H9 (cell line): Measurements from ENCODE around the gene RAB5A. TPM values are rescaled to one million over a fixed set of nuclear protein-coding genes. Genes with fewer than 3 reads are reported as not detected.

Experiments
- DNase-seq: peaks from one replicate; pipeline ENCODE4 v3.0.0-alpha.2; 2017
- H2AFZ ChIP-seq: one replicate; pipeline ENCODE4 v1.6.1; 2013; ENCODE audit warnings: mild to moderate bottlenecking, low read length, control low read depth, moderate library complexity
- H2AK5ac ChIP-seq: 2 replicates; pipeline ENCODE4 v1.6.1; 2013; ENCODE audit warnings: low read length, control low read depth, mixed read lengths; ENCODE audit not compliant: insufficient read length
- H2BK120ac ChIP-seq: one replicate; pipeline ENCODE4 v1.6.1; 2013; ENCODE audit warnings: low read depth, mild to moderate bottlenecking, low read length, control low read depth, inconsistent platforms; ENCODE audit not compliant: poor library complexity, severe bottlenecking
- H2BK12ac ChIP-seq: 2 replicates; pipeline ENCODE4 v1.6.1; 2013; ENCODE audit warnings: low read length, control low read depth, mixed read lengths, low read depth; ENCODE audit not compliant: insufficient read length
- H2BK15ac ChIP-seq: 2 replicates; pipeline ENCODE4 v1.6.1; 2013; ENCODE audit warnings: low read depth, low read length, control low read depth
- H2BK20ac ChIP-seq: one replicate; pipeline ENCODE4 v1.6.1; 2013; ENCODE audit warnings: low read depth, mild to moderate bottlenecking, low read length, control low read depth, inconsistent platforms; ENCODE audit not compliant: poor library complexity, severe bottlenecking
- H2BK5ac ChIP-seq: 2 replicates; pipeline ENCODE4 v1.6.1; 2013; ENCODE audit warnings: low read length, control low read depth, mixed read lengths; ENCODE audit not compliant: insufficient read length
- H3K14ac ChIP-seq: 2 replicates; pipeline ENCODE4 v1.6.1; 2013; ENCODE audit warnings: low read length, control low read depth; ENCODE audit not compliant: insufficient read depth
- H3K18ac ChIP-seq: 2 replicates; pipeline ENCODE4 v1.6.1; 2013; ENCODE audit warnings: low read depth, mild to moderate bottlenecking, mixed read lengths, low read length, control low read depth; ENCODE audit not compliant: insufficient read length
- H3K23ac ChIP-seq: 2 replicates; pipeline ENCODE4 v1.6.1; 2013; ENCODE audit warnings: low read length, control low read depth, mixed read lengths, low read depth; ENCODE audit not compliant: insufficient read length
- H3K23me2 ChIP-seq: 2 replicates; pipeline ENCODE4 v1.6.1; 2013; ENCODE audit warnings: low read depth, mild to moderate bottlenecking, mixed read lengths, low read length, control low read depth; ENCODE audit not compliant: insufficient read length, poor library complexity, severe bottlenecking
- H3K27ac ChIP-seq: 2 replicates; pipeline ENCODE4 v1.5.1; 2013; ENCODE audit warnings: low read length, control low read depth, mixed read lengths, low read depth; ENCODE audit not compliant: insufficient read length
- H3K27me3 ChIP-seq: 2 replicates; pipeline ENCODE4 v1.6.1; 2013; ENCODE audit warnings: low read length, control low read depth, inconsistent platforms; ENCODE audit not compliant: insufficient read depth
- H3K4ac ChIP-seq: 2 replicates; pipeline ENCODE4 v1.6.1; 2013; ENCODE audit warnings: low read depth, mild to moderate bottlenecking, control low read depth, inconsistent platforms, low read length, moderate library complexity
- H3K4me1 ChIP-seq: 2 replicates; pipeline ENCODE4 v1.6.1; 2013; ENCODE audit warnings: low read length, control low read depth, inconsistent platforms; ENCODE audit not compliant: insufficient read depth
- H3K4me2 ChIP-seq: 2 replicates; pipeline ENCODE4 v1.6.1; 2013; ENCODE audit warnings: low read length, control low read depth, mixed read lengths; ENCODE audit not compliant: insufficient read length, insufficient read depth
- H3K56ac ChIP-seq: 2 replicates; pipeline ENCODE4 v1.6.1; 2013; ENCODE audit warnings: low read depth, mild to moderate bottlenecking, mixed read lengths, low read length, control low read depth; ENCODE audit not compliant: insufficient read length
- H3K79me1 ChIP-seq: 2 replicates; pipeline ENCODE4 v1.6.1; 2013; ENCODE audit warnings: low read depth, mild to moderate bottlenecking, moderate library complexity, low read length, control low read depth, inconsistent platforms; ENCODE audit not compliant: insufficient read depth, poor library complexity, severe bottlenecking
- H3K79me2 ChIP-seq: 2 replicates; pipeline ENCODE4 v1.6.1; 2013; ENCODE audit warnings: low read length, control low read depth, inconsistent platforms; ENCODE audit not compliant: insufficient read depth
- H3K9ac ChIP-seq: 2 replicates; pipeline ENCODE4 v1.6.1; 2013; ENCODE audit warnings: low read length, control low read depth, mixed read lengths; ENCODE audit not compliant: insufficient read length; ENCODE audit errors: extremely low read depth
- H3K9me3 ChIP-seq: one replicate; pipeline ENCODE4 v1.6.1; 2013; ENCODE audit warnings: low read depth, low read length, inconsistent platforms; ENCODE audit not compliant: control insufficient read depth
- H3T11ph ChIP-seq: one replicate; pipeline ENCODE4 v1.6.1; 2013; ENCODE audit warnings: mild to moderate bottlenecking, low read length, control low read depth, inconsistent platforms
- H4K20me1 ChIP-seq: one replicate; pipeline ENCODE4 v1.6.1; 2013; ENCODE audit not compliant: control insufficient read depth, insufficient read length, insufficient read depth
- H4K5ac ChIP-seq: 2 replicates; pipeline ENCODE4 v1.6.1; 2013; ENCODE audit warnings: low read depth, mild to moderate bottlenecking, mixed read lengths, low read length, control low read depth; ENCODE audit not compliant: insufficient read length
- H4K8ac ChIP-seq: replicated peaks from 2 replicates; pipeline ENCODE4 v1.6.1; 2013; ENCODE audit warnings: low read length, control low read depth, mixed read lengths, low read depth; ENCODE audit not compliant: insufficient read length
- H4K91ac ChIP-seq: 2 replicates; pipeline ENCODE4 v1.6.1; 2013; ENCODE audit warnings: low read depth, mild to moderate bottlenecking, moderate library complexity, mixed read lengths, low read length, control low read depth; ENCODE audit not compliant: insufficient read length
- H3K27ac Mint-ChIP-seq, 3 experiments: 2 replicates in 2 of 3; 3 replicates in 1 of 3; pipeline ENCODE4 v1.8.0; 2020 to 2021; ENCODE audit warnings: mixed read lengths in 3 of 3, mild to moderate bottlenecking in 1 of 3, moderate library complexity in 1 of 3
- H3K27me3 Mint-ChIP-seq: 2 replicates; pipeline ENCODE4 v1.8.0; 2021; ENCODE audit warnings: low read depth, mild to moderate bottlenecking, moderate library complexity, mixed read lengths
- H3K36me3 Mint-ChIP-seq, 3 experiments: 2 replicates in 2 of 3; 3 replicates in 1 of 3; pipeline ENCODE4 v1.8.0; 2020 to 2021; ENCODE audit warnings: low read depth in 3 of 3, mixed read lengths in 3 of 3; ENCODE audit not compliant: insufficient read depth in 1 of 3
- H3K4me1 Mint-ChIP-seq, 2 experiments: 2 replicates each; pipeline ENCODE4 v1.8.0; 2020; ENCODE audit warnings: mixed read lengths in 2 of 2
- H3K4me3 Mint-ChIP-seq, 2 experiments: 2 replicates in 1 of 2; 3 replicates in 1 of 2; pipeline ENCODE4 v1.8.0; 2020 to 2021; ENCODE audit warnings: mild to moderate bottlenecking in 2 of 2, mixed read lengths in 2 of 2, moderate library complexity in 1 of 2
- H3K9me3 Mint-ChIP-seq, 2 experiments: 2 replicates in 1 of 2; 3 replicates in 1 of 2; pipeline ENCODE4 v1.8.0; 2020; ENCODE audit warnings: mild to moderate bottlenecking in 2 of 2, mixed read lengths in 2 of 2, moderate library complexity in 1 of 2
- total RNA-seq: library from RNA; stranded (reverse); gene quantifications from 2 replicates; pipeline ENCODE4 v1.2.1, GENCODE V29; 2021
- TF ChIP-seq, protein P1 (sequence below): fragments of 200-600 bp; sonication (generic); conservative IDR thresholded peaks from 3 replicates; pipeline ENCODE4 v1.8.0; 2021; ENCODE audit warnings: antibody characterized with exemption, mild to moderate bottlenecking

RAB5A gene
- total RNA-seq, 1 experiment from 2014 or later, result 84.8 TPM

DNA sequence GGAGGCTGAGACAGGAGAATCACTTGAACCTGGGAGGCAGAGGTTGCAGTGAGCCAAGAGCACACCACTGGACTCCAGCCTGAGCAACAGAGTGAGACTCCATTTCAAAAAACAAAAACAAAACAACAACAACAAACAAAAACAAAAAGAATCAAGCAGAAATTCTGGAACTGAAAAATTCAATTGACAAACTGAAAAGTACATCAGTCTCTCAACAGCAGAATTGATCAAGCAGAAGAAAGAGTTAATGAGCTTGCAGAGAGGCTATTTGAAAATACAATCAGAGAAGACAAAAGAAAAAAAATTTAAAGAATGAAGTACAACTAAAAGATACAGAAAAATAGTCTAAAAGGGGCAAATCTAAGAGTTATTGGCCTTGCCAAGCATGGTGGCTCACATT, 35.4 kb upstream of the RAB5A start:
- H3K14ac ChIP-seq, result no peak overlapping the region
- H3K4ac ChIP-seq, result no peak overlapping the region
- H3K79me1 ChIP-seq, result no peaks in the 10 kb centered on the region
- H3K36me3 Mint-ChIP-seq, result peaks cover 0 to 7% (median 0%) of the 10 kb centered on the region in 3 experiments; a peak in 1 of 7 replicates
- H2BK120ac ChIP-seq, result no peak overlapping the region
- no peak overlapping the region for H3K4me3 Mint-ChIP-seq
- no peak overlapping the region for H2BK20ac ChIP-seq
- H3K23ac ChIP-seq, result no peak overlapping the region
- no peak overlapping the region for H3K27ac ChIP-seq
- H3K4me2 ChIP-seq, result no peak overlapping the region
- no peak overlapping the region for H3T11ph ChIP-seq
- TF ChIP-seq, protein P1, sequence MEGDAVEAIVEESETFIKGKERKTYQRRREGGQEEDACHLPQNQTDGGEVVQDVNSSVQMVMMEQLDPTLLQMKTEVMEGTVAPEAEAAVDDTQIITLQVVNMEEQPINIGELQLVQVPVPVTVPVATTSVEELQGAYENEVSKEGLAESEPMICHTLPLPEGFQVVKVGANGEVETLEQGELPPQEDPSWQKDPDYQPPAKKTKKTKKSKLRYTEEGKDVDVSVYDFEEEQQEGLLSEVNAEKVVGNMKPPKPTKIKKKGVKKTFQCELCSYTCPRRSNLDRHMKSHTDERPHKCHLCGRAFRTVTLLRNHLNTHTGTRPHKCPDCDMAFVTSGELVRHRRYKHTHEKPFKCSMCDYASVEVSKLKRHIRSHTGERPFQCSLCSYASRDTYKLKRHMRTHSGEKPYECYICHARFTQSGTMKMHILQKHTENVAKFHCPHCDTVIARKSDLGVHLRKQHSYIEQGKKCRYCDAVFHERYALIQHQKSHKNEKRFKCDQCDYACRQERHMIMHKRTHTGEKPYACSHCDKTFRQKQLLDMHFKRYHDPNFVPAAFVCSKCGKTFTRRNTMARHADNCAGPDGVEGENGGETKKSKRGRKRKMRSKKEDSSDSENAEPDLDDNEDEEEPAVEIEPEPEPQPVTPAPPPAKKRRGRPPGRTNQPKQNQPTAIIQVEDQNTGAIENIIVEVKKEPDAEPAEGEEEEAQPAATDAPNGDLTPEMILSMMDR, result no peak
- no peaks in the 10 kb centered on the region for H3K9me3 ChIP-seq
- no peak overlapping the region for H2BK12ac ChIP-seq
- no peak overlapping the region for H2BK5ac ChIP-seq
- no peak overlapping the region for H3K27ac Mint-ChIP-seq
- no peaks in the 10 kb centered on the region for H3K27me3 ChIP-seq
- 0 out of 2 replicates have a peak, but pooled peaks cover 2% of the 10 kb centered on the region for H3K4me1 ChIP-seq
- no peak overlapping the region for H2AK5ac ChIP-seq
- no peaks in the 10 kb centered on the region for H3K27me3 Mint-ChIP-seq
- H3K9me3 Mint-ChIP-seq, result peaks cover 0 to 3% of the 10 kb centered on the region in 2 experiments; a peak in 2 of 5 replicates
- H3K79me2 ChIP-seq, result no peaks in the 10 kb centered on the region
- H2BK15ac ChIP-seq, result no peak overlapping the region
- no peaks in the 10 kb centered on the region for H4K20me1 ChIP-seq
- DNase-seq, result no peak
- no peak overlapping the region for H2AFZ ChIP-seq
- no peak overlapping the region for H4K91ac ChIP-seq
- H3K9ac ChIP-seq, result no peak overlapping the region
- H3K23me2 ChIP-seq, result no peaks in the 10 kb centered on the region
- H3K4me1 Mint-ChIP-seq, result peaks cover 6 to 7% of the 10 kb centered on the region in 2 experiments
- H3K56ac ChIP-seq, result no peak overlapping the region
- no peak overlapping the region for H3K18ac ChIP-seq
- H4K8ac ChIP-seq, result no peak overlapping the region
- H4K5ac ChIP-seq, result no peak overlapping the region
